ENCODE data around the gene ARPP19. TPM values are rescaled to one million over a fixed set of nuclear protein-coding genes. Genes with fewer than 3 reads are reported as not detected.

The ARPP19 gene
- total and polyA plus RNA-seq, 2 experiments from 2014 or later = 78.3 to 192 TPM

DNA sequence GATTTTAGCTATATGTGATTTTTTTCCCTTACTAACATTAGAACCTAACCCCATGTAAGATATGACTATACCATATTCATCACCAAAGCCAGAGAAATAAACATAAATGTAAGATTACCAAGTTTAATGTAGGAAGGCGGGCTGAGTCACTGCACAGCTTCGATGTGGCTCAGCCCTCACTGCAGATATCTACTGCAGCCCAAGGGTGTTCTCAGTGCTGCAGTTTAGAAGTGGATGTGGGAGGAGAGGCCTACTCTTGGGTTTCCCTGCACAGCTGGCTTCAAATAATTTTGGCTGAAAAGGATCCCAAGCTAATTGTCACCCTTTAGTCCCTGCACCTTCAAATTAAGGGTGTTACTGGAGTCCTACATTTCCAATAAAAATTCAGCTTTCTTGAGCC, 9.3 kb downstream of the ARPP19 start (continued):
- TF ChIP-seq REST (IDR thresholded peaks at IDR 0.05; ENCODE audit: unreplicated experiment) = no peak

GRCh38 chr15:52559022-52559421, 9.8 kb downstream of the ARPP19 start:
- H3K27ac ChIP-seq (ENCODE audit: low read depth) = no peak overlapping the region
- 0 out of 2 replicates have a peak overlapping the region, but pooled peaks have one; percentile 29 for H3K27ac Mint-ChIP-seq

More at GRCh38 chr15:52559022-52559421, 9.8 kb downstream of the ARPP19 start:
- Mint-ChIP-seq H3K27me3 (ENCODE audit: insufficient read depth, low read depth, poor library complexity) (peaks cover 3% of the 10 kb centered on the region), H3K4me1 (peaks cover 20% of the 10 kb centered on the region), H3K36me3 (ENCODE audit: low read depth) (peaks cover 25% of the 10 kb centered on the region; the same call in 2 of the 3 replicates), H3K9me3 (no peaks in the 10 kb centered on the region), H3K4me3 (no peak overlapping the region)
- H3K4me3 ChIP-seq = no peak overlapping the region
- peaks cover 100% of the 10 kb centered on the region for H3K79me2 ChIP-seq (replicated peaks; ENCODE audit: insufficient read depth)
- no peak overlapping the region for H3K4me2 ChIP-seq
- no peaks in the 10 kb centered on the region for H3K27me3 ChIP-seq (ENCODE audit: insufficient read depth)
- H3F3A ChIP-seq (replicated peaks; ENCODE audit: low read depth) = no peaks in the 10 kb centered on the region
- no peak for DNase-seq (ENCODE audit: low spot score)
- ATAC-seq = no peak
- peaks cover 62% of the 10 kb centered on the region for H4K20me1 ChIP-seq (replicated peaks; ENCODE audit: insufficient read depth)
- peaks cover 11% of the 10 kb centered on the region; the same call in 1 of the 2 replicates for H3K4me1 ChIP-seq (ENCODE audit: insufficient read depth)
- no peak overlapping the region for H2AFZ ChIP-seq
- H3K36me3 ChIP-seq (ENCODE audit: insufficient read depth) = peaks cover 19% of the 10 kb centered on the region; the same call in 1 of the 2 replicates
- TF ChIP-seq REST (IDR thresholded peaks at IDR 0.05; ENCODE audit: unreplicated experiment) (no peak), NANOG (IDR thresholded peaks at IDR 0.05; ENCODE audit: borderline replicate concordance) (no peak), STAT1 (IDR thresholded peaks at IDR 0.05; ENCODE audit: unreplicated experiment) (no peak), ZNF331 (CRISPR knock-in tag; IDR thresholded peaks at IDR 0.05; ENCODE audit: low read depth) (no peak), JUNB (IDR thresholded peaks at IDR 0.05; ENCODE audit: unreplicated experiment) (no peak), ZNF462 (CRISPR knock-in tag; IDR thresholded peaks at IDR 0.05) (no peak)
- TF ChIP-seq, protein P1, sequence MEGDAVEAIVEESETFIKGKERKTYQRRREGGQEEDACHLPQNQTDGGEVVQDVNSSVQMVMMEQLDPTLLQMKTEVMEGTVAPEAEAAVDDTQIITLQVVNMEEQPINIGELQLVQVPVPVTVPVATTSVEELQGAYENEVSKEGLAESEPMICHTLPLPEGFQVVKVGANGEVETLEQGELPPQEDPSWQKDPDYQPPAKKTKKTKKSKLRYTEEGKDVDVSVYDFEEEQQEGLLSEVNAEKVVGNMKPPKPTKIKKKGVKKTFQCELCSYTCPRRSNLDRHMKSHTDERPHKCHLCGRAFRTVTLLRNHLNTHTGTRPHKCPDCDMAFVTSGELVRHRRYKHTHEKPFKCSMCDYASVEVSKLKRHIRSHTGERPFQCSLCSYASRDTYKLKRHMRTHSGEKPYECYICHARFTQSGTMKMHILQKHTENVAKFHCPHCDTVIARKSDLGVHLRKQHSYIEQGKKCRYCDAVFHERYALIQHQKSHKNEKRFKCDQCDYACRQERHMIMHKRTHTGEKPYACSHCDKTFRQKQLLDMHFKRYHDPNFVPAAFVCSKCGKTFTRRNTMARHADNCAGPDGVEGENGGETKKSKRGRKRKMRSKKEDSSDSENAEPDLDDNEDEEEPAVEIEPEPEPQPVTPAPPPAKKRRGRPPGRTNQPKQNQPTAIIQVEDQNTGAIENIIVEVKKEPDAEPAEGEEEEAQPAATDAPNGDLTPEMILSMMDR (conservative IDR thresholded peaks at IDR 0.05; ENCODE audit: low read depth in 2 of 2) = no peak
- H3K9me2 ChIP-seq (ENCODE audit: insufficient read depth) = no peaks in the 10 kb centered on the region

Data from GM23338 (cell line).